Measurements from ENCODE around the gene TCF7L2.

DNA sequence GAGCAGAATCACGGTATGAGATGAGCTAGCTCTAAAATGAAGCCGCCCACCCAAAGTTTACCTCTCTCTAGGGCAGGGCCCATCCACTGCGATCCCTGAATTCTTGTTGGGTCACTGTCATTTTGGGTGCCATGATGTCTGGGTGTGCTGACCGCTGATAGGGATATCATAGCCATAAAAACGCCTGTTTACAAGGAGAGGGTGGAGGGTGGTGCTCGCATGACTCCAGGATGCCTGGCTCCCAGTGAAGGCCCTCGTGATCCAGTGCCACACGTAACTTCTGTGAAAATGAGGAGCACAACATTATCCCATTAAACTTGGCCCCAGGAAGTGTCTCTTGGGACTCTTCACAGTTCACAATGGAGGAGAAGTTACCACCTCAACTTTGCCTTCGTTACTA is 139.5 kb downstream of the TCF7L2 start:
- TF ChIP-seq, protein P1, sequence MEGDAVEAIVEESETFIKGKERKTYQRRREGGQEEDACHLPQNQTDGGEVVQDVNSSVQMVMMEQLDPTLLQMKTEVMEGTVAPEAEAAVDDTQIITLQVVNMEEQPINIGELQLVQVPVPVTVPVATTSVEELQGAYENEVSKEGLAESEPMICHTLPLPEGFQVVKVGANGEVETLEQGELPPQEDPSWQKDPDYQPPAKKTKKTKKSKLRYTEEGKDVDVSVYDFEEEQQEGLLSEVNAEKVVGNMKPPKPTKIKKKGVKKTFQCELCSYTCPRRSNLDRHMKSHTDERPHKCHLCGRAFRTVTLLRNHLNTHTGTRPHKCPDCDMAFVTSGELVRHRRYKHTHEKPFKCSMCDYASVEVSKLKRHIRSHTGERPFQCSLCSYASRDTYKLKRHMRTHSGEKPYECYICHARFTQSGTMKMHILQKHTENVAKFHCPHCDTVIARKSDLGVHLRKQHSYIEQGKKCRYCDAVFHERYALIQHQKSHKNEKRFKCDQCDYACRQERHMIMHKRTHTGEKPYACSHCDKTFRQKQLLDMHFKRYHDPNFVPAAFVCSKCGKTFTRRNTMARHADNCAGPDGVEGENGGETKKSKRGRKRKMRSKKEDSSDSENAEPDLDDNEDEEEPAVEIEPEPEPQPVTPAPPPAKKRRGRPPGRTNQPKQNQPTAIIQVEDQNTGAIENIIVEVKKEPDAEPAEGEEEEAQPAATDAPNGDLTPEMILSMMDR (IDR thresholded peaks at IDR 0.05): no peak
- no peak for TF ChIP-seq POLR2A (IDR thresholded peaks at IDR 0.05)

All from adrenal gland (tissue), 5 donors.